ENCODE results near the gene AFF1.

The AFF1 gene

GRCh38 chr4:86919561-86920223 lies 15.1 kb upstream of the AFF1 start:
- no peak for DNase-seq

- DNase-seq: no peak
These were observed 13.1 kb upstream of the AFF1 start for GRCh38 chr4:86921608-86922252.

- no peak for DNase-seq
These were observed 10.0 kb upstream of the AFF1 start for GRCh38 chr4:86924811-86925210.

GRCh38 chr4:86926435-86927086 lies 8.2 kb upstream of the AFF1 start:
- no peak for DNase-seq

GRCh38 chr4:86927843-86928395 lies 6.9 kb upstream of the AFF1 start:
- DNase-seq: no peak

GRCh38 chr4:86928400-86929255 lies 6.2 kb upstream of the AFF1 start:
- no peak for DNase-seq

GRCh38 chr4:86934147-86934770 lies 552 bp upstream of the AFF1 start:
- DNase-seq: no peak

GRCh38 chr4:86935566-86935852 lies 698 bp downstream of the AFF1 start:
- no peak for DNase-seq

GRCh38 chr4:86935853-86936733 lies 1.3 kb downstream of the AFF1 start:
- DNase-seq: peak; percentile 54

GRCh38 chr4:86938771-86939520 lies 4.1 kb downstream of the AFF1 start:
- no peak for DNase-seq

- DNase-seq: no peak
These were observed 5.1 kb downstream of the AFF1 start for GRCh38 chr4:86939729-86940575.

- DNase-seq: no peak
These were observed 6.2 kb downstream of the AFF1 start for GRCh38 chr4:86940920-86941460.

- DNase-seq: no peak
These were observed 7.4 kb downstream of the AFF1 start for GRCh38 chr4:86942185-86942666.

- DNase-seq: no peak
These were observed 10.4 kb downstream of the AFF1 start for GRCh38 chr4:86944964-86945781.

GRCh38 chr4:86946868-86947500 lies 12.2 kb downstream of the AFF1 start:
- no peak for DNase-seq

- DNase-seq: no peak
These were observed 12.8 kb downstream of the AFF1 start for GRCh38 chr4:86947501-86948120.

- DNase-seq: no peak
These were observed 13.5 kb downstream of the AFF1 start for GRCh38 chr4:86948276-86948675.

All from right forelimb (tissue), 1 donor.